Dermis microvascular lymphatic vessel endothelial cell (primary cell): ENCODE measurements around the gene UNC13D. TPM values are rescaled to one million over a fixed set of nuclear protein-coding genes. Genes with fewer than 3 reads are reported as not detected.

ENCODE experiments used
- DNase-seq, 2 donors: peaks; one replicate each; pipeline versions ENCODE4 v3.0.0 to v3.0.0-alpha.2; 2010; ENCODE audit warnings: low read depth in 2 of 2
- total RNA-seq: library from RNA; depleted of rRNA; stranded (reverse); fragments of >200 nt; gene quantifications from 2 replicates; pipeline ENCODE4 v1.2.1, GENCODE V29; 2014

UNC13D gene
- total RNA-seq, 1 donor from 2014 or later, result 2.8 TPM

DNA sequence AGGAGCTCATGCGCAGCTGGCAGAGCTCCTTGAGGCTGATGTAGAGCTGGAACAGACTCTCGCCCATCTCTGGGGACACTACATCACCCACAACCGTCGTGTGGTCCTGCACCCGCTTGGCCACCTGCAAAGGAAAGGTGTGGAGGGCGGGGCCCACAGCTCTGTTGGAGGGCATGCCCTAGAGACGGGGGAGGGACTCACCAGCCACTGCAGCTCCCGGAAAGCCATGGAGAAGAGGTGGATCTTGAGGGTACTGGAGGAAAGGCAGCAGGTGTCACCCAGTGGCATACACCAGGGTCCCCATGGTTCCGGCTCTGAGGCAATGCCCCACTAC is 8.6 kb downstream of the UNC13D start:
- no peak for DNase-seq

- no peak for DNase-seq
Observed at GRCh38 chr17:75834928-75835653, 9.1 kb downstream of the UNC13D start.

DNA sequence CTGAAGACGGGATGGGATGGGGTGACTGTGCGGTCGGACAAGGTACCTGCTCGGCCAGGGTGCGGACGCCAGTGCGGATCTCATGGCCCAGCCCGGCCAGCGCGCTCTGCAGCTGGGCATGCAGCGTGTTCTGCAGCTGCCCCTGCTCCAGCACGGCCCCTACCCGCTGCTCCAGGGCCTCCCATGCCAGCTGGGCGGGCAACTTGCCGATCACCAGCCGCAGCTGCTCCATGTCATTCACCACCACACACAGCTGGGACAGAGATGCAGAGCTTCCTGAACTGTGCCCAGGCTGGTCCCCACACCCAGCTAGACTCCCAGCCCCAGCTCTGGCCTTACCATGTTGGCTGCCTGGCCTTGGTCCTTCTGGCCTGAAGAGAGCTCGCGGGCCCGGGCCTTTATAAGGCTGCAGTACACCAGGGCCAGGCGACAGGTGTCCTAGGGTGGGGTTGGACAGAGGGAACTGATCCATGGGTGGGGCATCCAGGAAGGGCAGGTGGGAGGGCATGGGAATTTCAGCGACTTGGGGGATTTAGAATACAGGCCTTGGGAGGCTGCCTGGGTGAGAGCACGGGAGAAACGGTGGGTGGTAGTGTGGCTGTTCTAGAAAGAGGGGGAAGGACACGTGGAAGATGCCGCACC is 9.8 kb downstream of the UNC13D start:
- no peak for DNase-seq

GRCh38 chr17:75832652-75833400 is 11.4 kb downstream of the UNC13D start:
- no peak for DNase-seq

- peak in 1 of 2 donors; percentile 57 for DNase-seq
Observed at GRCh38 chr17:75832164-75832651, 12.0 kb downstream of the UNC13D start.

DNA sequence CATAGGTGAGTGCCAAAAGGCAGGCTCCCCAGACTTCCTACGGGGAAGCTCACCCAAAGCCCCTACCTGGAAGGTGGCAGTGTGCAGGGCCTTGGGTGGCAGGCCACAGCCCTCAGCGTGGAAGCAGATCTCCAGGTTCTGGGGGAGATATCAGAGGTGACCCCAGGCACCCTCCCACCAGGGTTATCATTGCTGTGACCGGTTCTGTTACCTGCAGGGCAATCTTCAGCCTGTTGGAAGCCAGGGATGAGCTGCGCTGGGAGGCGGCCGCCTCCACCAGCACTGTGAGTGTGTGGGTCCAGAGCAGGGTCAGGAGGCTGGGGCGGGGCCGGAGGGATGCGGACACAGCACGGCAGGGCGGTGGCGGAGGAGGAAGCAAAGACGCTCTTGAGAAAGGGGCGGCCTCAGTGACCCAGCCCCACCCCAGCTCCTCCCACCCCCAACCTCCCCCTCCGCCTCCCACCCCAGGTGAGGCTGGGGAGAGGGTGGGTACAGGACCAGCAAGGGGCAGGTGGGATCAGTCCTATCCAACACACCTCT is 13.1 kb downstream of the UNC13D start:
- DNase-seq, result no peak

DNA sequence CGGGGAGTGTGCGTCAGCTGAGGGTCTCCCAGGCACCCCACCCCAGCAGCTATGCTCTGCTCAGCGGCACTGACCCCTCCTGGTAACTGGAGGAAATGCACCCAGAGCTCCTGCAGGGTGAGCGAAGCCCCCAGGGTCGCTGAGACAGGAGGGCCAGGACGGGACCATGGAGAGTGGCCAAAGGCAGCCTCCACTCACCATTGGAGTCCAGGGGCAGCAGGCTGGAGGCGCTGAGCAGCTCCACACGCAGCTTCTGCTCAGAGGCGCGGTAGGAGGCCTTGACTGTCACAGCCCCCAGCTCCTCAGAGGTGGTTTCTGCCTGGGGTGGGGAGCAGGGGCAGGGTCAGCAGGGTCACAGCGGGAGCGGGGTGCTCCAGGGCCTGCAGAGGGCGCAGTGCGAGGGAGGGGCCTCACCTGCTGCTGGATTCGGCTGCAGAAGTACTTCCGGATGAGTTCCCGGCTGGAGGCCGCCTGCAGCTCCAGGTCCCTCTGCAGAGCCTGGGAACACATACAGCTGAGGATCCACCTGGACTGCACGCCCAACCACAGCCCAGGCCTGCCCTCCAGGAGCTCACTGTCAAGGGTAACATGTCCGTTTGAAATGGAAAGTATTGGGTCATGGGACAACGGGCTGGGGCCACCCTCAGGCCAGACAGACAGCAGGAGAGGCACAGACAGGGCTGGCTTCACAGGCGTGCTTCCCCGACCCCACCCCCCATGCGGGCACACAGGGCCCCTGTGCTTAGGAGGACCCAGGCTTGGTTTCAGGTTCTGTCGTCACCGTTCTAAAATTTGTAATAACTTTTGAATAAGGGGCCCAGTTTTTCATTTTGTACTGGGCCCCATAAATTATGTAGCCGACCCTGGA is 13.8 kb downstream of the UNC13D start:
- peak in 1 of 2 donors; percentile 25 for DNase-seq

DNA sequence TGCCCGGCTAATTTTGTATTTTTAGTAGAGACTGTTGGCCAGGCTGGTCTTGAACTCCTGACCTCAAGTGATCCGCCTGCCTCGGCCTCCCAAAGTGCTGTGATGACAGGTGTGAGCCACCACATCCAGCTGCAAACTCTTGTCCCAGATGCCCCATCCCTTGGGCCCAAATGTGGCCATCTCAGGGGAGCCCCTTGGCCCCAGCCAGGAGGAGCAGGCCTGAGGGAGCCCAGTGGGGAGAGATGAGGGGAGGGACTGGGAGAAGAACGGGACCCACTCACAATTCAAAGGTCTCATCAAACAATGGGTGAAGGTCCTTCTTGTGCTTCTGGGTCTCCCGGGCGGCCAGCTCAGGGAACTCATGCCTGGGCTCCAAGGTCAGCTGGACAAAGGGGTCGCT is 14.5 kb downstream of the UNC13D start:
- no peak for DNase-seq

- no peak for DNase-seq
Observed at GRCh38 chr17:75828741-75829140, 15.5 kb downstream of the UNC13D start.

- no peak for DNase-seq
Observed at GRCh38 chr17:75828076-75828400, 16.2 kb downstream of the UNC13D start.

- DNase-seq, result peak; percentile 79 to 88
Observed at GRCh38 chr17:75827308-75828075, 16.7 kb downstream of the UNC13D start.

DNA sequence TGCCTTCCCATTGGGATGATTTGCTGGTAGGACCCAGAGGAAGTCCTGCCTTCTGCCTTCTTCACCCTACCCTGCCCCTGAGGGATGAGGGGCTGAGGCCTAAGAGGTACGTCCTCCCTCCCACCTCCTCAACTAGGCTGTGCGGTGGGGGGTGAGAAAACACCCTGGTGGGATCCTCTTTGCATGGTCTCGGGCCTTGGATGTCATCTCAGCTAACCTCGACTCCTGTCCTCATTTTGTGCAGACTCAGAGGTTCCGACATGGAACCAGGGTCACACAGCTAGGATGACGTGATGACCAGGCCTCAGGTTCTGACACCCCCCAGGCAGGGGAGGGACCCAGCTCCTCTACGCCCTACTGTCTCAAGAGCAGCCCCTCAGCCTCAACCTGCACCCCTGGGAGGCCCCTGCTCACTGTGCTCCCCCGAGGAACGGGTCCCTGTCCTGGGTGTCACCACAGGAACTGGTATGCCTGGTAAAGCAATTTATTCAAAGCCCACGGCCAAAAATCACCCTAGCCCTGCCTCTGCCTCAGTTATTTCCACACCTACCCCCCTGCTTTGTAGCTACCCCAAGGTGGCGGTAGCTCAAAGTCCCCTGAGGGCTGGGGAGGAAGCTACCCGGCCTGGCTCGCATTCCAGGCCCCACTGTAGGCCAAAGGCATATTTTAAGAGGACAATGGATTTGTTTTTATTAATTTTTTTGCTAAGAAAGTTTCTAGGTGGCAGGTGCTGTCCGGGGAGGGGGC is 17.5 kb downstream of the UNC13D start:
- DNase-seq, result peak; percentile 25 to 51

DNA sequence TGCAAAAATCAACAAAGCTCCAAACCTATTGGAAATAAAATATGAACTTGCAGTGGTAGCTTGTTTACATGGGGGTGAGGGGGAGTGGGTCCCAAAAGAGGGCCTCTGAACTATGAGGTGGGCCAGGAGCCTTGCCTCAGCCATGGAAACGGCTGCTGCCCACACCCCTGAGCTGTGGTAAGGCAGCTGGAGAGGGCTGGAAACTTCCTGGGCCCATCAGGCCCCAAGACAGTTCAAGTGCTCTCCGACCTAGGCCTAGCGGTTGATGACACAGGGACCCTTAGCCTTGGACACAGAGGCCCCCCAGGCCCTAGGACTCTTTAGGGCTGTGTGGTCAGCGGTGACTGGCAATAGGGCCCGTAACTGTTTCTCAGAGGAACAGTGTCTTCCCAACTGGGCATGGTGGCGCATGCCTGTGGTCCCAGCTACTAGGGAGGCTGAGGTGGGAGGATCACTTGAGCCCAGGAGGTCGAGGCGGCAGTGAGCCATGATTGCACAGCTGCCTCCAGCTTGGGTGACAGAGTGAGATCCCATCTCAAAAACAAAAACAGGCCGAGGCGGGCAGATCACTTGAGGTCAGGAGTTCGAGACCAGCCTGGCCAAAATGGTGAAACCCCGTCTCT is 18.3 kb downstream of the UNC13D start:
- DNase-seq, result no peak

DNA sequence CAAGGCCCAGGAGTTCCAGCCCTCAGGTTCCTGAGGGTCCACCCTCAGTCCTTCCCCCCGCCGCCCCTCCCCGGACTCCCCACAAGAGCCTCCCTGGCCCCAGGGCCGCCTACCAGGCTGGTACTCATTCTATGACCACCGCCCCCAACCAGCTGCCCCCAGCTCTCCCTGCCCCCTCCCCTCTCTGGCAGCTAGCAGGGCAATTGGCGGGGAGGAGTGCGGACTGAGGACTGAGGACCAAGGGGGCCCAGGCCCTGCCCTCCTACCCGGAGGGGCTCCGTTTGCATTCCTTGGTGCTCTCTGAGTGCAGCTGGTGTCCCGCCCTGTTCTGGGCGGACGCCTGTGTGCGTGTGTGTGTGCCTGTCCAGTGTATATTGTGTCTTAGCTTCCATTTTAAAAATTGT is 19.1 kb downstream of the UNC13D start:
- DNase-seq, result no peak

- DNase-seq, result no peak
Observed at GRCh38 chr17:75824666-75825065, 19.5 kb downstream of the UNC13D start.

DNA sequence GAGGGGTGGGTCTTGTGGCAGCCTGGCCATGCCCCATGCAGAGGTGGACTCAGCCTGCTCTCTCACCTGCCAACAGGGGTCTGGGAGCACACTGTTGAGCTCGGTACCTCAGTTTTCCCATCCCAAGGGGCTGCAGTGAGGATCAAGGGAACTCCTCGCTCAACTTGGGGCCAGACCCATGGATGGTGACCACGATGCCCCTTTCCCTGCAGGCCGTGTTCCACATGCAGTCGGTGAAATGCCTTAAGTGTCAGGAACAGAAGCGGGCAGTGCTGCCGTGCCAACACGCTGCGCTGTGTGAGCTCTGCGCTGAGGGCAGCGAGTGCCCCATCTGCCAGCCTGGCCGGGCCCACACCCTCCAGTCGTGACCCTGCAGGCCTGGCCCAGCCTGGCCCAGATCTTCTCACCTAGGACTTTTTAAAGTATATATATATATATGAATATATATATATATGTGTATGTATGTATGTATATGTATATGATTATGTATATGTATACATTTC is 20.1 kb downstream of the UNC13D start:
- DNase-seq, result no peak

DNA sequence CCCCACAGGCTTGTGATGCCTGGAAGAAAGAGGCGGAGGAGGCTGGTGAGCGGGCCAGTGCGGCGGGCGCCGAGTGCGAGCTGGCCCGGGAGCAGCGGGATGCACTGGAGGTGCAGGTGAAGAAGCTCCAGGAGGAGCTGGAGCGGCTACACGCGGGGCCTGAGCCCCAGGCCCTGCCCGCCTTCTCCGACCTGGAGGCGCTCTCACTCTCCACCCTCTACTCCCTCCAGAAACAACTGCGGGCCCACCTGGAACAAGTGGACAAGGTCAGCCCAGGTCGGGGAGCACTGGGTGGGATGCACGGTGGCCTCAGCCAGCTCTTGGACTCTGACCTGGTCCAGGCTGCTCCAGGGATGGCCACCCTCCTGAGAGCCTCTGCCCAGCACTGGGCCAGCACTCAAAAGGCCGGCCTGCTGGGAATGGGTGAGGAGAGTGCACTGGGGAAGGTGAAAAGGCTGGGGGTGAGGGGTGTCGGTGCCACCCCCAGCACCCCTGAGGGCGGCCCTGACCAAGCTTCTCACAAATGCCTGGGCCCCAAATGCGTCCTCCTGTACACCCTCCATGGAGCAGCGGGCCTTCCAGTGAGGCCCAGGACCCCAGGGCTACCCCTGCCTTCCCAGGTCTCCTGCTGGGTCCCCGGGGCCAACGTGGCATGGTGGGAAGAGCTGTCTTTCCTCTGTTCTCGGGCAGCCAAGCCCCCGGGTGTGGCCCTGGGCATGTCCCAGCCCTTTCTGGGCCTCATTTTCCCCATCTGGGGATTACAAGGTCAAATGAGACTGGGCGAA is 20.8 kb downstream of the UNC13D start:
- DNase-seq, result no peak

DNA sequence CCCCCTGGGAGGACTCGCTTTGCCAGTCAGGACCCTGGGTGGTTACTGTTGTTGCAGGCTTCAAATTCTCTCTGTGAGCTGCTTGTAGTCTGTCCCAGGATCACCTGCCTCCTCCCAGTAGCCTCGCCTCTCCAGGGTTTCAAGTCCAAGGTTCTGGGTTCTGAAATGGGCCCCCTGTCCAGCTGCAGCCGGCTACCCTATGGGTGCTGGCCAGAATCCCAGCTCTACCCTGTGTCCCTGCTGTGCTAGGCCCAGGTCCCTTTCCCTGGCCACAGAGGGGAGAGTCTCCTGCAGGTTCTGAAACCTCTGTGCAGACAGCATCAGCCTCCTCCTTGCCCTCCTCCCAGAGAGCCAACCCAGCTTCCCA is 21.4 kb downstream of the UNC13D start:
- DNase-seq, result no peak
